ENCODE measurements around the gene C16orf92. TPM values are rescaled to one million over a fixed set of nuclear protein-coding genes. Genes with fewer than 3 reads are reported as not detected.

C16orf92 gene
- total RNA-seq, 1 experiment from 2014 or later: not detected

GRCh38 chr16:29986231-29986630 is 36.8 kb upstream of the C16orf92 start:
- H3K27ac ChIP-seq (ENCODE audit: low read depth, low read length): no peak overlapping the region
- no peaks in the 10 kb centered on the region for H3K9me2 ChIP-seq (ENCODE audit: insufficient read depth)
- H3K9me3 ChIP-seq (ENCODE audit: control insufficient read depth in 1 of 2, insufficient read depth in 1 of 2, low read depth in 1 of 2, low read length in 2 of 2): no peaks in the 10 kb centered on the region
- H3K4me3 ChIP-seq (replicated peaks in 1 of 2; ENCODE audit: low read depth in 1 of 2, low read length in 2 of 2): no peak overlapping the region
- intact Hi-C loops (cut with micrococcal nuclease): no loop called here
- H3K36me3 ChIP-seq (ENCODE audit: control insufficient read depth in 1 of 2, insufficient read depth in 2 of 2, low read length in 2 of 2): peaks cover 55 to 63% of the 10 kb centered on the region in 2 experiments
- ChIA-PET CTCF (no interaction called here), POLR2A (interaction anchor here (2.0 kb wide), 1 partner anchor 13 kb away, joined by 9 read pairs; the partner anchor contains the start of gene TAOK2), RAD21 (ENCODE audit: low non-redundant PET in 1 of 2, low total read pairs in 2 of 2, uncharacterized antibody in 2 of 2, unreplicated experiment in 2 of 2) (no interaction called here)
- no peaks in the 10 kb centered on the region for H4K20me1 ChIP-seq (ENCODE audit: insufficient read depth)
- H3K9ac ChIP-seq (ENCODE audit: low read length): no peak overlapping the region
- no peak overlapping the region for H3K4me2 ChIP-seq (ENCODE audit: low read length)
- no TSS peak for BruUV-seq (replicated peaks)
- no peak for TF ChIP-seq TCF7L2 (IDR thresholded peaks at IDR 0.05; ENCODE audit: borderline replicate concordance, extremely low read depth, insufficient read depth, insufficient read length)
- TF ChIP-seq CEBPB (IDR thresholded peaks at IDR 0.05; ENCODE audit: low read depth): no peak
- TF ChIP-seq FOSL1 (IDR thresholded peaks at IDR 0.05; ENCODE audit: low read depth): no peak
- TF ChIP-seq POLR2AphosphoS5 (IDR thresholded peaks at IDR 0.05; ENCODE audit: low read depth, low read length): no peak
- TF ChIP-seq RAD21 (IDR thresholded peaks at IDR 0.05; ENCODE audit: low read depth): no peak
- no peak for TF ChIP-seq ZFX (IDR thresholded peaks at IDR 0.05)
- TF ChIP-seq POLR2A (IDR thresholded peaks at IDR 0.05; ENCODE audit: borderline replicate concordance, extremely low read depth, insufficient read depth, insufficient read length): no peak
- ATAC-seq: no peak
- H3K4me1 ChIP-seq (ENCODE audit: control insufficient read depth in 1 of 2, insufficient read depth in 2 of 2, low read length in 2 of 2): no peaks in the 10 kb centered on the region
- H2AFZ ChIP-seq (ENCODE audit: low read depth, low read length, poor library complexity, severe bottlenecking): no peak overlapping the region
- no peaks in the 10 kb centered on the region for H3K27me3 ChIP-seq (ENCODE audit: insufficient read depth, low read length)
- DNase-seq (ENCODE audit: low read depth, low spot score): no peak
- 0 out of 2 replicates have a peak, but pooled peaks cover 6% of the 10 kb centered on the region for H3K79me2 ChIP-seq (ENCODE audit: insufficient read depth, low read length)

GRCh38 chr16:29986931-29987330 is 36.1 kb upstream of the C16orf92 start:
- Histone ChIP-seq H3K27ac (ENCODE audit: low read depth, low read length) (no peak overlapping the region), H3K36me3 (ENCODE audit: control insufficient read depth in 1 of 2, insufficient read depth in 2 of 2, low read length in 2 of 2) (peaks cover 49 to 58% of the 10 kb centered on the region in 2 experiments), H3K4me3 (replicated peaks in 1 of 2; ENCODE audit: low read depth in 1 of 2, low read length in 2 of 2) (no peak overlapping the region), H3K4me1 (ENCODE audit: control insufficient read depth in 1 of 2, insufficient read depth in 2 of 2, low read length in 2 of 2) (no peaks in the 10 kb centered on the region), H2AFZ (ENCODE audit: low read depth, low read length, poor library complexity, severe bottlenecking) (no peak overlapping the region), H3K27me3 (ENCODE audit: insufficient read depth, low read length) (no peaks in the 10 kb centered on the region), H3K4me2 (ENCODE audit: low read length) (no peak overlapping the region), H3K9me3 (ENCODE audit: control insufficient read depth in 1 of 2, insufficient read depth in 1 of 2, low read depth in 1 of 2, low read length in 2 of 2) (no peaks in the 10 kb centered on the region), H3K9ac (ENCODE audit: low read length) (no peak overlapping the region), H3K9me2 (ENCODE audit: insufficient read depth) (no peaks in the 10 kb centered on the region), H4K20me1 (ENCODE audit: insufficient read depth) (no peaks in the 10 kb centered on the region), H3K79me2 (ENCODE audit: insufficient read depth, low read length) (no peaks in the 10 kb centered on the region)
- ATAC-seq: no peak
- RAD21 ChIA-PET (ENCODE audit: low non-redundant PET in 1 of 2, low total read pairs in 2 of 2, uncharacterized antibody in 2 of 2, unreplicated experiment in 2 of 2): no interaction called here
- no TSS peak for BruUV-seq (replicated peaks)
- intact Hi-C loops (cut with micrococcal nuclease): no loop called here
- no peak for TF ChIP-seq ZNF274 (IDR thresholded peaks at IDR 0.05; ENCODE audit: low read depth, low read length)
- POLR2A ChIA-PET: interaction anchor here (2.0 kb wide), 1 partner anchor 14 kb away, joined by 9 read pairs; the partner anchor contains the start of gene TAOK2
- CTCF ChIA-PET: no interaction called here
- DNase-seq (ENCODE audit: low read depth, low spot score): no peak
